ENCODE data around the gene FALEC.

FALEC gene

GRCh38 chr1:150555971-150556865 is 40.7 kb downstream of the FALEC start:
- H3K9me3 ChIP-seq (ENCODE audit: insufficient read depth, low read length): no peaks in the 10 kb centered on the region
- no peak for TF ChIP-seq SUZ12 (IDR thresholded peaks at IDR 0.05; ENCODE audit: extremely low read depth, insufficient read depth, insufficient read length)
- TF ChIP-seq ZNF274 (IDR thresholded peaks at IDR 0.05; ENCODE audit: low read depth, low read length): no peak
- H3K9ac ChIP-seq (ENCODE audit: insufficient read length, low read depth): no peak overlapping the region
- no peak overlapping the region for H3K4me3 ChIP-seq (ENCODE audit: insufficient read length, low read depth)
- no peaks in the 10 kb centered on the region for H3K27me3 ChIP-seq (ENCODE audit: insufficient read depth, insufficient read length)
- peaks cover 28% of the 10 kb centered on the region for H3K4me1 ChIP-seq (ENCODE audit: insufficient read depth, insufficient read length)
- no peak for DNase-seq (ENCODE audit: low read depth, low spot score)
- H3K36me3 ChIP-seq (ENCODE audit: insufficient read depth, insufficient read length, low read length): peaks cover 85% of the 10 kb centered on the region

- Histone ChIP-seq H3K4me1 (ENCODE audit: insufficient read depth, insufficient read length) (peaks cover 23% of the 10 kb centered on the region), H3K4me3 (ENCODE audit: insufficient read length, low read depth) (no peak overlapping the region), H3K27me3 (ENCODE audit: insufficient read depth, insufficient read length) (no peaks in the 10 kb centered on the region), H3K9me3 (ENCODE audit: insufficient read depth, low read length) (no peaks in the 10 kb centered on the region), H3K36me3 (ENCODE audit: insufficient read depth, insufficient read length, low read length) (peaks cover 81% of the 10 kb centered on the region), H3K9ac (ENCODE audit: insufficient read length, low read depth) (no peak overlapping the region)
- DNase-seq (ENCODE audit: low read depth, low spot score): no peak
- TF ChIP-seq YY1 (IDR thresholded peaks at IDR 0.05; ENCODE audit: insufficient read depth, insufficient read length) (no peak), ZNF274 (IDR thresholded peaks at IDR 0.05; ENCODE audit: low read depth, low read length) (no peak), SUZ12 (IDR thresholded peaks at IDR 0.05; ENCODE audit: extremely low read depth, insufficient read depth, insufficient read length) (no peak)
Observed at GRCh38 chr1:150557065-150557600, 41.6 kb downstream of the FALEC start.

- peaks cover 22% of the 10 kb centered on the region for H3K4me1 ChIP-seq (ENCODE audit: insufficient read depth, insufficient read length)
- H3K4me3 ChIP-seq (ENCODE audit: insufficient read length, low read depth): no peak overlapping the region
- no peaks in the 10 kb centered on the region for H3K9me3 ChIP-seq (ENCODE audit: insufficient read depth, low read length)
- TF ChIP-seq SUZ12 (IDR thresholded peaks at IDR 0.05; ENCODE audit: extremely low read depth, insufficient read depth, insufficient read length) (no peak), YY1 (IDR thresholded peaks at IDR 0.05; ENCODE audit: insufficient read depth, insufficient read length) (no peak), ZNF274 (IDR thresholded peaks at IDR 0.05; ENCODE audit: low read depth, low read length) (no peak)
- peaks cover 78% of the 10 kb centered on the region for H3K36me3 ChIP-seq (ENCODE audit: insufficient read depth, insufficient read length, low read length)
- no peak for DNase-seq (ENCODE audit: low read depth, low spot score)
- H3K9ac ChIP-seq (ENCODE audit: insufficient read length, low read depth): no peak overlapping the region
- H3K27me3 ChIP-seq (ENCODE audit: insufficient read depth, insufficient read length): no peaks in the 10 kb centered on the region
Observed at GRCh38 chr1:150557813-150558212, 42.3 kb downstream of the FALEC start.

GRCh38 chr1:150558303-150558704 is 42.8 kb downstream of the FALEC start:
- no peak overlapping the region for H3K4me3 ChIP-seq (ENCODE audit: insufficient read length, low read depth)
- no peak overlapping the region for H3K9ac ChIP-seq (ENCODE audit: insufficient read length, low read depth)
- H3K4me1 ChIP-seq (ENCODE audit: insufficient read depth, insufficient read length): peaks cover 26% of the 10 kb centered on the region
- H3K36me3 ChIP-seq (ENCODE audit: insufficient read depth, insufficient read length, low read length): peaks cover 76% of the 10 kb centered on the region
- H3K9me3 ChIP-seq (ENCODE audit: insufficient read depth, low read length): no peaks in the 10 kb centered on the region
- DNase-seq (ENCODE audit: low read depth, low spot score): no peak
- no peaks in the 10 kb centered on the region for H3K27me3 ChIP-seq (ENCODE audit: insufficient read depth, insufficient read length)
- TF ChIP-seq YY1 (IDR thresholded peaks at IDR 0.05; ENCODE audit: insufficient read depth, insufficient read length) (no peak), SUZ12 (IDR thresholded peaks at IDR 0.05; ENCODE audit: extremely low read depth, insufficient read depth, insufficient read length) (no peak), ZNF274 (IDR thresholded peaks at IDR 0.05; ENCODE audit: low read depth, low read length) (no peak)

GRCh38 chr1:150558761-150559655 is 43.5 kb downstream of the FALEC start:
- no peak overlapping the region for H3K4me3 ChIP-seq (ENCODE audit: insufficient read length, low read depth)
- H3K9ac ChIP-seq (ENCODE audit: insufficient read length, low read depth): no peak overlapping the region
- DNase-seq (ENCODE audit: low read depth, low spot score): no peak
- TF ChIP-seq SUZ12 (IDR thresholded peaks at IDR 0.05; ENCODE audit: extremely low read depth, insufficient read depth, insufficient read length) (no peak), YY1 (IDR thresholded peaks at IDR 0.05; ENCODE audit: insufficient read depth, insufficient read length) (no peak), ZNF274 (IDR thresholded peaks at IDR 0.05; ENCODE audit: low read depth, low read length) (no peak)
- H3K36me3 ChIP-seq (ENCODE audit: insufficient read depth, insufficient read length, low read length): peaks cover 73% of the 10 kb centered on the region
- H3K9me3 ChIP-seq (ENCODE audit: insufficient read depth, low read length): no peaks in the 10 kb centered on the region
- H3K4me1 ChIP-seq (ENCODE audit: insufficient read depth, insufficient read length): peaks cover 27% of the 10 kb centered on the region
- H3K27me3 ChIP-seq (ENCODE audit: insufficient read depth, insufficient read length): no peaks in the 10 kb centered on the region

- Histone ChIP-seq H3K9ac (ENCODE audit: insufficient read length, low read depth) (peak overlapping the region; percentile 4), H3K36me3 (ENCODE audit: insufficient read depth, insufficient read length, low read length) (peaks cover 66% of the 10 kb centered on the region)
Observed at GRCh38 chr1:150559656-150560010, 44.1 kb downstream of the FALEC start.

More at GRCh38 chr1:150559656-150560010, 44.1 kb downstream of the FALEC start:
- Histone ChIP-seq H3K4me1 (ENCODE audit: insufficient read depth, insufficient read length) (peaks cover 25% of the 10 kb centered on the region), H3K9me3 (ENCODE audit: insufficient read depth, low read length) (no peaks in the 10 kb centered on the region), H3K27me3 (ENCODE audit: insufficient read depth, insufficient read length) (no peaks in the 10 kb centered on the region), H3K4me3 (ENCODE audit: insufficient read length, low read depth) (no peak overlapping the region)
- no peak for DNase-seq (ENCODE audit: low read depth, low spot score)
- no peak for TF ChIP-seq SUZ12 (IDR thresholded peaks at IDR 0.05; ENCODE audit: extremely low read depth, insufficient read depth, insufficient read length)
- TF ChIP-seq ZNF274 (IDR thresholded peaks at IDR 0.05; ENCODE audit: low read depth, low read length): no peak
- TF ChIP-seq YY1 (IDR thresholded peaks at IDR 0.05; ENCODE audit: insufficient read depth, insufficient read length): no peak
